Right forelimb (tissue), 1 donor: ENCODE measurements around the gene ALOX12B.

Source experiments
- DNase-seq: peaks from one replicate; pipeline ENCODE4 v3.0.0-alpha.2; 2018

The ALOX12B gene

GRCh38 chr17:8087075-8087951, at the start of gene ALOX12B:
TSS of gene ALOX12B (minus strand) at chr17:8087716. CDS start at chr17:8087442, 274 bp downstream.
- no peak for DNase-seq

GRCh38 chr17:8133941-8134340, 46.4 kb upstream of the ALOX12B start:
- DNase-seq = no peak

- DNase-seq = no peak
These were observed 45.9 kb upstream of the ALOX12B start for GRCh38 chr17:8133399-8133798.

- no peak for DNase-seq
These were observed 44.4 kb upstream of the ALOX12B start for GRCh38 chr17:8131844-8132441.

- DNase-seq = no peak
These were observed 40.7 kb upstream of the ALOX12B start for GRCh38 chr17:8128125-8128784.

- peak; percentile 77 for DNase-seq
These were observed 39.1 kb upstream of the ALOX12B start for GRCh38 chr17:8126491-8127066.

GRCh38 chr17:8125947-8126490, 38.5 kb upstream of the ALOX12B start:
- no peak for DNase-seq

GRCh38 chr17:8125154-8125946, 37.8 kb upstream of the ALOX12B start:
- DNase-seq = peak; percentile 94

GRCh38 chr17:8124350-8125153, 37.0 kb upstream of the ALOX12B start:
- peak; percentile 50 for DNase-seq

GRCh38 chr17:8123695-8124349, 36.3 kb upstream of the ALOX12B start, which contains the start of gene HES7:
TSS of gene HES7 (minus strand) at chr17:8124106. CDS start at chr17:8124084, 22 bp downstream.
- DNase-seq = peak; percentile 57

GRCh38 chr17:8122924-8123694, 35.6 kb upstream of the ALOX12B start:
- DNase-seq = peak; percentile 56

GRCh38 chr17:8122422-8122923, 35.0 kb upstream of the ALOX12B start:
- peak; percentile 53 for DNase-seq

- peak; percentile 74 for DNase-seq
These were observed 34.3 kb upstream of the ALOX12B start for GRCh38 chr17:8121681-8122421.

- peak; percentile 65 for DNase-seq
These were observed 33.8 kb upstream of the ALOX12B start for GRCh38 chr17:8121407-8121680.

GRCh38 chr17:8120520-8121406, 33.2 kb upstream of the ALOX12B start:
- DNase-seq = peak; percentile 70

GRCh38 chr17:8119581-8120519, 32.3 kb upstream of the ALOX12B start:
- peak; percentile 91 for DNase-seq
